Neural cell (in vitro differentiated cells): ENCODE results near the gene SOBP. TPM values are rescaled to one million over a fixed set of nuclear protein-coding genes. Genes with fewer than 3 reads are reported as not detected.

ENCODE experiments used
- H2AFZ ChIP-seq: fragments of 200-600, 300-800 bp; sonication (generic), shearing (Covaris generic); 2 replicates; pipeline ENCODE4 v1.6.0; 2014; ENCODE audit warnings: low read depth, mild to moderate bottlenecking, antibody characterized with exemption, low read length, moderate library complexity
- H3F3A ChIP-seq: fragments of 200-600 bp; shearing (Covaris generic); 2 replicates; pipeline ENCODE4 v1.6.1; 2016; ENCODE audit warnings: mild to moderate bottlenecking, moderate library complexity, mixed read lengths, antibody characterized with exemption, low read length; ENCODE audit not compliant: insufficient read depth, poor library complexity, severe bottlenecking
- H3K27ac ChIP-seq: fragments of 200-600, 300-800 bp; sonication (generic), shearing (Covaris generic); 2 replicates; pipeline ENCODE4 v1.5.1; 2014; ENCODE audit warnings: mild to moderate bottlenecking, low read length, moderate library complexity
- H3K27me3 ChIP-seq: fragments of 300-800, 200-600 bp; sonication (generic), shearing (Covaris generic); 2 replicates; pipeline ENCODE4 v1.6.0; 2014; ENCODE audit warnings: mild to moderate bottlenecking, low read depth, low read length, moderate library complexity; ENCODE audit not compliant: insufficient read depth
- H3K36me3 ChIP-seq: fragments of 300-800, 200-600 bp; sonication (generic), shearing (Covaris generic); 2 replicates; pipeline ENCODE4 v1.5.1; 2014; ENCODE audit warnings: mild to moderate bottlenecking, antibody characterized with exemption, low read length, moderate library complexity; ENCODE audit not compliant: insufficient read depth
- H3K4me2 ChIP-seq: fragments of 300-800, 200-600 bp; sonication (generic), shearing (Covaris generic); 2 replicates; pipeline ENCODE4 v1.6.0; 2014; ENCODE audit warnings: mild to moderate bottlenecking, low read length
- H3K4me3 ChIP-seq: fragments of 300-800, 200-600 bp; sonication (generic), shearing (Covaris generic); 2 replicates; pipeline ENCODE4 v1.5.1; 2014; ENCODE audit warnings: mild to moderate bottlenecking, low read length, moderate library complexity
- H3K79me2 ChIP-seq: fragments of 200-600 bp; shearing (Covaris generic); replicated peaks from 2 replicates; pipeline ENCODE4 v1.6.0; 2014; ENCODE audit warnings: mild to moderate bottlenecking, low read length, moderate library complexity; ENCODE audit not compliant: insufficient read depth
- H3K9ac ChIP-seq: fragments of 300-800, 200-600 bp; sonication (generic), shearing (Covaris generic); 2 replicates; pipeline ENCODE4 v1.6.1; 2016; ENCODE audit warnings: mild to moderate bottlenecking, low read length, mixed read lengths
- H3K9me2 ChIP-seq: fragments of 200-600 bp; shearing (Covaris generic); 2 replicates; pipeline ENCODE4 v1.6.1; 2016; ENCODE audit warnings: mild to moderate bottlenecking, low read length, mixed read lengths; ENCODE audit not compliant: insufficient read depth
- H3K9me3 ChIP-seq: fragments of 200-600, 300-800 bp; sonication (generic), shearing (Covaris generic); 2 replicates; pipeline ENCODE4 v1.6.1; 2016; ENCODE audit warnings: mild to moderate bottlenecking, mixed run types, low read length, moderate library complexity, mixed read lengths
- H4K20me1 ChIP-seq: fragments of 200-600 bp; shearing (Covaris generic); 2 replicates; pipeline ENCODE4 v1.6.1; 2016; ENCODE audit warnings: mild to moderate bottlenecking, mixed run types; ENCODE audit not compliant: insufficient read depth
- CTCF ChIP-seq: fragments of 450-650 bp; IDR thresholded peaks from 2 replicates; pipeline ENCODE4 v1.5.1; 2014; ENCODE audit warnings: antibody characterized with exemption, mild to moderate bottlenecking, moderate library complexity; ENCODE audit not compliant: poor library complexity, severe bottlenecking
- EP300 ChIP-seq: fragments of 450-650 bp; conservative IDR thresholded peaks from 2 replicates; pipeline ENCODE4 v1.6.1; 2014; ENCODE audit warnings: antibody characterized with exemption, mild to moderate bottlenecking, moderate library complexity; ENCODE audit not compliant: poor library complexity, severe bottlenecking
- EZH2 ChIP-seq: fragments of 200-600, 300-800 bp; shearing (Covaris generic), sonication (generic); IDR thresholded peaks from 2 replicates; pipeline ENCODE4 v1.6.1; 2014; ENCODE audit warnings: antibody characterized with exemption, low read length, borderline replicate concordance, mild to moderate bottlenecking; ENCODE audit not compliant: insufficient read depth, poor library complexity, severe bottlenecking
- MXI1 ChIP-seq: fragments of 450-650 bp; conservative IDR thresholded peaks from 2 replicates; pipeline ENCODE4 v1.6.1; 2014; ENCODE audit warnings: antibody characterized with exemption, mild to moderate bottlenecking; ENCODE audit not compliant: poor library complexity, severe bottlenecking
- POLR2AphosphoS5 ChIP-seq: IDR thresholded peaks from 2 replicates; pipeline ENCODE4 v1.6.1; 2012
- RAD21 ChIP-seq: fragments of 450-650 bp; conservative IDR thresholded peaks from 2 replicates; pipeline ENCODE4 v1.6.1; 2014; ENCODE audit warnings: antibody characterized with exemption, mild to moderate bottlenecking, moderate library complexity
- REST ChIP-seq: IDR thresholded peaks from 2 replicates; pipeline ENCODE4 v1.6.1; 2012; ENCODE audit warnings: borderline replicate concordance
- SMC3 ChIP-seq: fragments of 450-650 bp; conservative IDR thresholded peaks from 2 replicates; pipeline ENCODE4 v1.6.1; 2014; ENCODE audit warnings: antibody characterized with exemption, mild to moderate bottlenecking, moderate library complexity; ENCODE audit not compliant: poor library complexity
- TAF1 ChIP-seq: IDR thresholded peaks from 2 replicates; pipeline ENCODE4 v1.6.1; 2012; ENCODE audit warnings: low read depth
- polyA plus RNA-seq: library from polyadenylated mRNA; depleted of rRNA; stranded (reverse); fragments of >200 nt; gene quantifications from 2 replicates; pipeline ENCODE4 v1.2.3, GENCODE V29; 2014

The SOBP gene
- polyA plus RNA-seq, 1 donor from 2014 or later, result 16.4 TPM

DNA sequence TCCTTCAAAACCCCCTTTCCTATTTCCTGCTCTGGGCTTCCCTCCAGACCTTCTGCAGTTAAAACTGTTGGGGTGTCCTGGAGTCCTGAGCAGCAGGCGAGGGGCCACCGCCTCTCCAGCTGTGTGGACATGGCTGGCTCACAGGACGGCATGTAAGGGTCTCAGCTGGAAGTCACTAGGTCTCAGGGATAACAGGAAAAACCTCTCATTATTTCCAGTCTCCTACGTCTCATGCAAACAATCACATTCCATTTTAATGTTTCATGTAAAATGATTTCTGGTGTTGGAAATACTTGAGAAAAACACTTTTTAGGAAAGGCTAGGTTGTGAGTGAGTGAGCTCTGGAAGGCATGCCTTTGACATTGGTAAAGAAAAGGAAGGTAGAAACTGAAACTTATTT lies 175.5 kb downstream of the SOBP start:
- H3K27ac ChIP-seq, result no peak overlapping the region
- no peaks in the 10 kb centered on the region for H3K9me3 ChIP-seq
- no peaks in the 10 kb centered on the region for H3K9me2 ChIP-seq
- no peaks in the 10 kb centered on the region for H3F3A ChIP-seq
- H3K4me2 ChIP-seq, result no peak overlapping the region
- H3K27me3 ChIP-seq, result no peaks in the 10 kb centered on the region
- H2AFZ ChIP-seq, result no peak overlapping the region
- no peaks in the 10 kb centered on the region for H4K20me1 ChIP-seq
- TF ChIP-seq REST (no peak), EZH2 (no peak), RAD21 (no peak), CTCF (no peak), SMC3 (no peak), POLR2AphosphoS5 (no peak), MXI1 (no peak), TAF1 (no peak), EP300 (no peak)
- no peaks in the 10 kb centered on the region for H3K79me2 ChIP-seq
- no peak overlapping the region for H3K9ac ChIP-seq
- no peaks in the 10 kb centered on the region for H3K36me3 ChIP-seq
- H3K4me3 ChIP-seq, result no peak overlapping the region

- TF ChIP-seq MXI1 (no peak), RAD21 (no peak), REST (no peak), CTCF (no peak), EP300 (no peak), SMC3 (no peak), TAF1 (no peak), POLR2AphosphoS5 (no peak), EZH2 (no peak)
- no peak overlapping the region for H3K4me3 ChIP-seq
- no peaks in the 10 kb centered on the region for H3K36me3 ChIP-seq
- no peaks in the 10 kb centered on the region for H3F3A ChIP-seq
- H3K27me3 ChIP-seq, result no peaks in the 10 kb centered on the region
- H3K9me2 ChIP-seq, result no peaks in the 10 kb centered on the region
- H3K4me2 ChIP-seq, result no peak overlapping the region
- no peaks in the 10 kb centered on the region for H3K79me2 ChIP-seq
- H3K9me3 ChIP-seq, result no peaks in the 10 kb centered on the region
- H3K9ac ChIP-seq, result no peak overlapping the region
- H4K20me1 ChIP-seq, result no peaks in the 10 kb centered on the region
- H3K27ac ChIP-seq, result no peak overlapping the region
- H2AFZ ChIP-seq, result no peak overlapping the region
These were observed 176.4 kb downstream of the SOBP start for GRCh38 chr6:107666084-107666980.
